GM21619 (cell line): ENCODE results near the gene MAP3K7CL.
"Not testable (repeated sequence)": the region's sequence is repeated elsewhere in the genome, so short reads cannot be mapped to it uniquely, and the experiment has no call there.

ENCODE experiments used
- ATAC-seq: cut with Tn5 transposase; IDR thresholded peaks from one replicate; pipeline ENCODE4 v1.9.1; 2021; ENCODE audit not compliant: unreplicated experiment

Gene MAP3K7CL

GRCh38 chr21:29166853-29167252, 36.4 kb downstream of the MAP3K7CL start:
- no peak for ATAC-seq

DNA sequence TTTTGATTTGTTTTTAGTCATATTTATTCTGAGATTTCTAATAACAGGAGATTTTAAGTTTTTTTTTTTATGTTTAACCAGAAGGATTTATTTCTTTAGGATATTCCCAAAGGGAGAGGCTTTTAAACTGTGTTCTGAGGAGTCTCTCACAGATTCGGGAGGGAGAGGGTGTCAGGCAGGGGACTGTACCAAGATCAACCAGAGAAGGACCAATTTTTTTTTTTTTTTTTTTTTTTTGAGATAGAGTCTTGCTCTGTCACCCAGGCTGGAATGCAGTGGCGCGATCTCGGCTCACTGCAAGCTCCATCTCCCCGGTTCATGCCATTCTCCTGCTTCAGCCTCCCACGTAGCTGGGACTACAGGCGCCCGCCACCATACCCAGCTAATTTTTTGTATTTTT, 37.0 kb downstream of the MAP3K7CL start:
- ATAC-seq, result not testable (repeated sequence)

DNA sequence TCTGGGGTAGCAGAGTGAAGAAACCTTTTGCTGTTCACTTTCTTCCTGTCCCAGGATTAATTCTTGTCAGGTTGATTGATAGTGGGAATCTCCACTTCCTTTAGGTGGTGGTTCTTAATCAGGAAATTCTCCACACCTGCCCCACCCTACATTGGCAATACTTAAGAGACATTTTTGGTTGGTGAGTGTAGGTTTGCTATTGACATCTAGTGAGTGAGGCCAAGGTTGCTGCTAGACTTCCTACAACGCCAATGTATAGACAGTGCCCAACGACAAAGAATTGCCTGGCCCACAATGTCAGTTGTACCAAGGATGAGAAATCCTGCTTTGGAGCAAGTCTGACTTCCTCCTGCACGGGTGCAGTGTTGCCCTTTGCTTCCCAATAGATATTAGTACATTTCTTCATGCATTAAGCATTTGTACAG, 38.5 kb downstream of the MAP3K7CL start:
- ATAC-seq, result no peak

DNA sequence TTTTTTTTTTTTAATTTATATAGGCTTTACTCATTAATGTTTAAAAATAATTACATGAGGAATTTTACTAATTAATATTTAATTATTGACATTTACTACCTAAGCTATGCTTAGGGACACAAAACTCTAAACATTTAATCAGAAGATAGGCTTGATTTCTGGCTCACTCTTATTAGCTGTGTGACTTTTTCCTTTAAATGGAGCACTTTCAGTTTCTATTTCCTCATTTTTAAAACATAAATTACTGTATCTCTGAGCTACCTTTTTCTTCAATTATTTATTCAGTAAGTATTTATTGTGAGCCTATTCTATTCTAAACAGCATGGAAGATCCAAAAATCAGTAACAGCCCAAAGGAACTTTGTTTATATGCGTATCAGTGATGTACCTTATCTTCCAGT, 40.5 kb downstream of the MAP3K7CL start:
- ATAC-seq, result no peak

GRCh38 chr21:29172282-29172681, 41.8 kb downstream of the MAP3K7CL start:
- no peak for ATAC-seq

- no peak for ATAC-seq
Observed at GRCh38 chr21:29174607-29175013, 44.2 kb downstream of the MAP3K7CL start.

GRCh38 chr21:29175408-29176134, 45.1 kb downstream of the MAP3K7CL start:
- no peak for ATAC-seq

- no peak for ATAC-seq
Observed at GRCh38 chr21:29176471-29177120, 46.2 kb downstream of the MAP3K7CL start.

- peak; percentile 45 for ATAC-seq
Observed at GRCh38 chr21:29177800-29178199, 47.4 kb downstream of the MAP3K7CL start.

DNA sequence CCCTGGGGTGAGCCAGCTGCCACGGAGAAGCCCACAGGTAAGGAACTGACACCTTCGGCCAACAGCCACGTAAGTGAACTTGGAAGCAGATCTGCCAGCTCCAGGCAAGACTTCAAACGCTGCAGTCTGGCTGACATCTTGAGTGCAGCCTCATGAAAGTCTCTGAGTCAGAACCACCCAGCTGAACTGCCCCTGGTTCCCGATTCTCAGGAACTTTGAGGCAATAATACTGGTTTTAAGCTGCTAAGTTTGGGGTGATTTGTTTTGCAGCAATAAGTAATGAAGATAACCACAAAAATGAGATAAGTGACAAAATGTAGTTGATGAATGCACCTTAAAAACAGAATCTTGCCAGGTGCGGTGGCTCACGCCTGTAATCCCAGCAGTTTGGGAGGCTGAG, 48.5 kb downstream of the MAP3K7CL start:
- no peak for ATAC-seq

- ATAC-seq, result no peak
Observed at GRCh38 chr21:29179503-29179902, 49.1 kb downstream of the MAP3K7CL start.

GRCh38 chr21:29181799-29182470, 51.5 kb downstream of the MAP3K7CL start:
- ATAC-seq, result no peak

GRCh38 chr21:29182691-29183092, 52.2 kb downstream of the MAP3K7CL start:
- ATAC-seq, result no peak

GRCh38 chr21:29184037-29184436, 53.6 kb downstream of the MAP3K7CL start:
- no peak for ATAC-seq

DNA sequence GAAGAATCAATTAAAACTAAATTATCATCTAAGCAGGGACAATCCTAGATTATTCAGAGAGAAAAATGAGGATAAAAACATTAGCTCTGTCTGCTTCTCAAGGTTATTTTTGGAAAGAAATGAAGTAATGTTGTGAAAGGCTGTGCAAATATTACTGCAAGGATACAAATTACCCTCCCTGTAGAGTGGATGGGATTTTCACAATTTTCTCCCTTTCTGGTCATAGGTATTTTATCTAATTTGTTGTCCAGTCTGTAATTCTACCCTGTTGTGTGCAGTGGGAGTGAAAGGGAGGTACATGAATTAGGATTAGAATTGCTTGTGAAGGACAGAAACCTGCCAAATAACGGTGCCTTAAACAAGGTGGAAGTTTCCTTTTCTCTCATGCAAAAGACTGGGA, 54.7 kb downstream of the MAP3K7CL start:
- no peak for ATAC-seq

DNA sequence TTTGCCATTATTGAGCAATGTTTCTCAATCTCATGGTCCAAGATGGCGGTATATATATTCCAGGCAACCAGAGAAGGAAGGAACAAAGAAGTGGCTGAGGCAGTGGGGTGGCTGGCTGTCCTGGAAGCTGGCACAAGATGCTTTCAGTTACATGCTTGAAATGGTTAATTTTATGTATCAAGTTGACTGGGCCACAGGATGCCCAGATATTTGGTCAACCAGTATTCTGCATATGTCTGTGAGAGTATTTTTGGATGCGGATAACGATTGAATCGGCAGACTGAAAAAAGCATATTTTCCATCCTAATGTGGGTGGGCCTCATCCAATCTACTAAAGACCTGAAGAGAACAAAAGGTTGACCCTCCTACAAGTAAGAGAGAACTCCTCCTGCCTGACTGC, 55.2 kb downstream of the MAP3K7CL start:
- ATAC-seq, result no peak

- no peak for ATAC-seq
Observed at GRCh38 chr21:29186246-29186645, 55.8 kb downstream of the MAP3K7CL start.

- ATAC-seq, result no peak
Observed at GRCh38 chr21:29187944-29188343, 57.5 kb downstream of the MAP3K7CL start.

- ATAC-seq, result no peak
Observed at GRCh38 chr21:29189353-29189752, 58.9 kb downstream of the MAP3K7CL start.

GRCh38 chr21:29190923-29191331, 60.5 kb downstream of the MAP3K7CL start:
- ATAC-seq, result no peak

DNA sequence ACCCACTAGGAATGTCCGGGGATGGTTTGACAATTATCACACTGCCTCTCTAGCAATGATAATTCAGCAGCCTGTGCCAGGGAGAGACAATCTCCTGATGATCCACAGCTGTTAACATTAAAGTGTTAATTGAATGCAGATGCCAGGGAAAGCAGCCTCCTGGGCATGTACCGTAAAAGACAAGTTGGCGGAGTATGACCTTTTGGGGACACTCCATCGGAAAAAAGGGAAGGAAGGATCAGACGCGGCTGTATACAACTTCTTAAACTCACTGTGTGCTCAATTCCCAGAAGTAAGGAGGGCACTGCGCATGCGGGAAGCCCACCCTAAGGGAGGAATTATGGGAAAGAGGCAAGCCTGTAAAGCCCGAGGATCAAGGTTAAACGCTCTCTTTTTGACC, 62.6 kb downstream of the MAP3K7CL start:
- ATAC-seq, result no peak

DNA sequence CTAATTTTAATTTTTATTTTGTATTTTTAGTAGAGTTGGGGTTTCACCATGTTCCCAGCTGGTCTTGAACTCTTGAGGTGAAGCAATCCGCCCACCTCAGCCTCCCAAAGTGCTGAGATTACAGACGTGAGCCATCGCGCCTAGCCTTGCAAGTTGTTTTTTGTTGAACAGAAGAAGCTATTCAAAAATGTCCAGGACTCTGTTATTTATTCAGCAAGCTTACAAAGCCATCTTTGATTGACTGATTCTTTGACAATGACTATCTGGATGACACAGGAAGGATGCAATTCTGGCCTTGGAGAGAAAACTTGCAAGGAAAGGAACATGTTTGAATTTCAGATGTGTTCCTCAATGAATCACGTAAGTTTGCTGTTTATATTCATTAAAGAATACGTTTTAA, 63.5 kb downstream of the MAP3K7CL start:
- no peak for ATAC-seq
